K562 (cell line): ENCODE results near the gene ARG1. TPM values are rescaled to one million over a fixed set of nuclear protein-coding genes. Genes with fewer than 3 reads are reported as not detected.

Experiments
- CLOCK ChIP-seq: fragments of 250-450 bp; sonication (Bioruptor Pico); IDR thresholded peaks from 2 replicates; pipeline ENCODE4 v1.4.0; 2020; ENCODE audit warnings: mild to moderate bottlenecking, moderate library complexity, borderline replicate concordance
- FIP1L1 ChIP-seq: fragments of 200-400 bp; formaldehyde crosslinking; IDR thresholded peaks from 2 replicates; pipeline ENCODE4 v1.6.1; 2018; ENCODE audit warnings: mild to moderate bottlenecking, low read depth, low read length; ENCODE audit not compliant: poor library complexity, severe bottlenecking
- FOXK2 ChIP-seq, 2 experiments: fragments of 450-650 bp; IDR thresholded peaks in 1 of 2; conservative IDR thresholded peaks in 1 of 2; 2 replicates each; pipeline ENCODE4 v1.6.1; 2016; ENCODE audit warnings: low read depth in 2 of 2, mild to moderate bottlenecking in 1 of 2
- GTF2B ChIP-seq: IDR thresholded peaks from 2 replicates; pipeline ENCODE4 v1.6.1; 2011; ENCODE audit not compliant: insufficient read length; ENCODE audit errors: extremely low read depth
- ILK ChIP-seq: fragments of 450-650 bp; IDR thresholded peaks from 2 replicates; pipeline ENCODE4 v1.6.1; 2016; ENCODE audit warnings: missing genetic modification characterization, low read depth, mild to moderate bottlenecking, missing compliant biosample characterization, moderate library complexity, borderline replicate concordance
- MXI1 ChIP-seq: IDR thresholded peaks from 2 replicates; pipeline ENCODE4 v1.6.1; 2011; ENCODE audit warnings: low read depth, mild to moderate bottlenecking, improper control_type of control experiment, low read length
- RBM39 ChIP-seq: fragments of 200-400 bp; formaldehyde crosslinking; optimal IDR thresholded peaks from 2 replicates; pipeline ENCODE3; 2018; ENCODE audit warnings: low read depth, low read length
- SAFB2 ChIP-seq: fragments of 200-400 bp; formaldehyde crosslinking; IDR thresholded peaks from 2 replicates; pipeline ENCODE4 v1.6.1; 2018; ENCODE audit warnings: borderline replicate concordance, low read length, low read depth, moderate library complexity; ENCODE audit not compliant: severe bottlenecking
- SRF ChIP-seq, 2 experiments: fragments of 250-450, 450-650 bp in 1 of 2; sonication (Bioruptor Pico) in 1 of 2; sonication (generic) in 1 of 2; formaldehyde crosslinking; IDR thresholded peaks; 2 replicates each; pipeline versions ENCODE4 v1.5.0 to v1.5.1; 2020 to 2022; ENCODE audit warnings: mild to moderate bottlenecking in 1 of 2, missing genetic modification reagents in 1 of 2
- ZBTB40 ChIP-seq, 2 experiments: fragments of 450-650 bp in 1 of 2; sonication (generic) in 1 of 2; formaldehyde crosslinking in 1 of 2; IDR thresholded peaks; 2 replicates each; pipeline versions ENCODE4 v1.7.1 to v1.9.0; 2016 to 2022; ENCODE audit warnings: inconsistent platforms in 1 of 2, mild to moderate bottlenecking in 1 of 2, missing genetic modification reagents in 1 of 2
- ZC3H4 ChIP-seq: sonication (generic); formaldehyde crosslinking; IDR thresholded peaks from 2 replicates; pipeline ENCODE4 v1.9.0; 2021; ENCODE audit warnings: missing genetic modification reagents, borderline replicate concordance
- ZNF212 ChIP-seq: fragments of 450-650 bp; formaldehyde crosslinking; IDR thresholded peaks from 2 replicates; pipeline ENCODE4 v1.4.0; 2020; ENCODE audit warnings: mild to moderate bottlenecking
- polyA plus RNA-seq, 8 experiments: library from polyadenylated mRNA; depleted of rRNA in 4 of 8; stranded (reverse) in 5 of 8; unstranded in 3 of 8; fragments of >200 nt; fragmentation: Nextera tagmentation in 2 of 8; fragmentation: Illumina TruSeq in 1 of 8; extraction: Ambion mirVana in 2 of 8; extraction: Trizol in 1 of 8; gene quantifications; 2 replicates each; pipeline versions ENCODE4 v1.2.1 to v1.2.3, GENCODE V29; 2011 to 2014; ENCODE audit warnings: inconsistent platforms in 1 of 8, missing spikeins in 1 of 8
- total RNA-seq, 7 experiments: library from RNA; depleted of rRNA in 6 of 7; stranded (reverse); fragments of >200 nt in 6 of 7; fragmentation: Illumina TruSeq in 2 of 7; extraction: Trizol in 2 of 7; gene quantifications; 2 replicates each; pipeline versions ENCODE4 v1.2.1 to v1.2.3, GENCODE V29; 2011 to 2021; ENCODE audit warnings: low replicate concordance in 1 of 7

ARG1 gene
- total and polyA plus RNA-seq, 9 of the 15 experiments (the other 6 are each of a cell fraction or from before 2014, with no cell fraction given): 0.03 to 0.20 (median 0.08) TPM; not detected in 3

GRCh38 chr6:131627724-131628682 is 55.0 kb downstream of the ARG1 start, which contains the start of gene MED23 (continued):
- TF ChIP-seq GTF2B (no peak), ZNF212 (CRISPR knock-in tag) (no peak), FOXK2 (conservative IDR thresholded peaks at IDR 0.05 in 1 of 2, IDR thresholded peaks at IDR 0.05 in 1 of 2; ENCODE audit: low read depth in 2 of 2) (peak; percentile 62 to 64), ILK (tag) (no peak), FIP1L1 (peak; percentile 97), SAFB2 (no peak), ZBTB40 (IDR thresholded peaks at IDR 0.05) (peak; percentile 100), ZBTB40 (CRISPR knock-in tag; IDR thresholded peaks at IDR 0.05) (no peak), RBM39 (no peak), CLOCK (no peak), ZC3H4 (CRISPR knock-in tag) (no peak), MXI1 (peak; percentile 47), SRF (CRISPR knock-in tag; IDR thresholded peaks at IDR 0.05) (peak in 1 of 2 experiments; percentile 76; a peak in 2 of 4 replicates)
